GM12892 (cell line): Measurements from ENCODE around the gene SLIT3.

ENCODE experiments used
- POLR2A ChIP-seq: IDR thresholded peaks from 2 replicates; pipeline ENCODE4 v1.6.1; 2011; ENCODE audit warnings: low read depth, low read length, control low read depth
- POLR2AphosphoS5 ChIP-seq: IDR thresholded peaks from 2 replicates; pipeline ENCODE4 v1.6.1; 2011; ENCODE audit warnings: low read depth, low read length, control low read depth
- TAF1 ChIP-seq: IDR thresholded peaks from 2 replicates; pipeline ENCODE4 v1.6.1; 2011; ENCODE audit warnings: low read depth, mild to moderate bottlenecking, control low read depth, low read length, borderline replicate concordance

GRCh38 chr5:168883991-168884390 lies 416.9 kb downstream of the SLIT3 start:
- TF ChIP-seq POLR2A (no peak), POLR2AphosphoS5 (no peak), TAF1 (no peak)
